Measurements from ENCODE around the gene FUCA2. TPM values are rescaled to one million over a fixed set of nuclear protein-coding genes. Genes with fewer than 3 reads are reported as not detected.

FUCA2 gene, protein sequence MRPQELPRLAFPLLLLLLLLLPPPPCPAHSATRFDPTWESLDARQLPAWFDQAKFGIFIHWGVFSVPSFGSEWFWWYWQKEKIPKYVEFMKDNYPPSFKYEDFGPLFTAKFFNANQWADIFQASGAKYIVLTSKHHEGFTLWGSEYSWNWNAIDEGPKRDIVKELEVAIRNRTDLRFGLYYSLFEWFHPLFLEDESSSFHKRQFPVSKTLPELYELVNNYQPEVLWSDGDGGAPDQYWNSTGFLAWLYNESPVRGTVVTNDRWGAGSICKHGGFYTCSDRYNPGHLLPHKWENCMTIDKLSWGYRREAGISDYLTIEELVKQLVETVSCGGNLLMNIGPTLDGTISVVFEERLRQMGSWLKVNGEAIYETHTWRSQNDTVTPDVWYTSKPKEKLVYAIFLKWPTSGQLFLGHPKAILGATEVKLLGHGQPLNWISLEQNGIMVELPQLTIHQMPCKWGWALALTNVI
- 53.7 and 55.1 TPM in 2 replicates for total RNA-seq

DNA sequence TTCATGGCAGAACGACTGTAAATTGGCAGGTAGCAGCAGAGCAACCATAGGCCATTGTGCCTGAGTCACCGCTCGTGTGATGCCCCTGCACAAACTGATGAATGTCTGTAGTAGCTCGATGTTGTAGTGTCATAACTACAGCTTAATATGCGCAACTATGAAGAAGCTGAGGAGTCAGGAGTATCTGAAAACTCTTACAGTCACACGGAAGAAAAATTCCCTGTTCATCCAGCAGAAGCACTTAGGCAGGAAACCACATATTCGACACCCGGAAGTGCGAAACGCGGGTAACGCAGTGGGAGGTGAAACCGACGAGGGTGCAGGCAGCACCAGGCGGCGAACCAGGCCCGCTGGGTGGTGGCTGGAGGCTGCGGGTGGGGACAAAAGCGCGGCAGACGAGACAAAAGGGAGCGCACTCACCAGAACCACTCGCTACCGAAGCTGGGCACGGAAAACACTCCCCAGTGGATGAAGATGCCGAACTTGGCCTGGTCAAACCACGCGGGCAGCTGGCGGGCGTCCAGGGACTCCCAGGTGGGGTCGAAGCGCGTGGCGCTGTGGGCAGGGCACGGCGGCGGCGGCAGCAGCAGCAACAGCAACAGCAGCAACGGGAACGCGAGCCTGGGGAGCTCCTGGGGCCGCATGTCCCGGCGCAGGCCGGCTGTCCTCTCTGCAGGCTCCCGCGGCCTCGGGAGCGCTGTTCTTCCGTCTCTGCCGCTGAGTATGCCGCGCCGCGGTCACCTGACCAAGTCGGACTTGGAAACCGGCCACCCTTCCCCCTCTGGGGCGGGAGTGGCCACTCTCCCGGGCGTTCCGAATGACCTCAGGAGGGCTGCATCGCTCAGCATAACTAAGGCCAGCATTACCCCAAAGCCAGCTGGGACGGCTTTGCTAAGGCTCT is at the start of gene FUCA2:
Gene FUCA2, minus strand, starts transcription at position 730 of the 901 bp plus-strand sequence. Its CDS starts 86 bp downstream, at position 644.

DNA sequence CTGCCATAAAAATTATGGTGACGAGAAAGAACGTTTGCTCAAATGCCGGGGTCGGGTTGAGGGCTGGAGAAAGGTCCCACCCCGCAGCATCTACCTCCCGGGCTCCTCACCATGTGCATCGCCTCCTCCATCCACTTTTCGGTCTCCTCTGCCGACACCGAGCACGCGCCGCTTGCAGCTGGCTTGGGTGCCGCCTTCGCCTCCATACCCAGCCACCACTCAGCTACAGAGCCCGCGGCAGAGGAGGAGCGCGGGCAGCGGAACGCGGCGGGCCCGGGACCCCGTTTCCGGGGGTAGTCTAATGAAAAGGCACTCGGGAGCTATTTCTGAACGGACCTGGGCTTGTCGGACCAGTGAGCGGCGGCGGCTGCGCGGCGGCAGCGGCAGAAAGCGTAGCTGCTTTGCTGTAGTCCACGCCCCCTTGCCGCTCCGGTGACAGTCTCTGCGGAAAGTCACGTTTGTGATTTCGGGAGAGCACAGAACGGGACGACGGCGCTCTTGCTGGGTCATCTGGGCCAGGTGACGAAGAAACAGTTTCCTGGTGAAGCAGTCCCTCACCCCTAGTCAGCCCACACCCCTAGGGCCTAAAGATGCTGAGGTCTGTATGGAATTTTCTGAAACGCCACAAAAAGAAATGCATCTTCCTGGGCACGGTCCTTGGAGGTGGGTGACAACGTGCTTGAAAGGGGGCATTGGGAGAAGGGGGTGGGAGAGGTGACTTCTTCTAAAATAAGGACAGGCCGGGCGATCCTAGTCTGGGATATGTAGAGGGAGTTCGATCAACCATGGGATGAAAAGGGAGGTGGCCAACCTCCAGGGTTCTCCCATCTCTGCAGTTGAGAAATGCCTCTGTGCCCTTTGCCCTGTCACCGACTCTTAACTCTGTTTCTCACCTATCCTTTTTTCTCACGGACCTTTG is 60.8 kb downstream of the FUCA2 start, which contains the start of the genes ADAT2 and PEX3:
Gene ADAT2, minus strand, starts transcription at position 243 of the 919 bp plus-strand sequence. Its CDS starts 37 bp downstream, at position 206.
Gene PEX3, plus strand, starts transcription at position 353 of the 919 bp plus-strand sequence. Its CDS starts 238 bp downstream, at position 591.

Small RNA genes lying within 50 kb of the gene (small RNA-seq; reads per million reads assigned to genes)
- gene RNA5SP221 (ENCODE audit: low replicate concordance): 1.4 reads per million, percentile 57 among the genes with 10 or more reads in this experiment

Other genes with a start within 250 kb of the FUCA2 start
- gene ADAT2, start 61.0 kb downstream of the FUCA2 start, total RNA-seq: 1.5 and 5.7 TPM in 2 replicates
- 8.5 and 18.8 TPM in 2 replicates for gene PEX3, start 60.9 kb downstream of the FUCA2 start, total RNA-seq
- 56.9 and 88.5 TPM in 2 replicates for gene PHACTR2, start 166.2 kb upstream of the FUCA2 start, total RNA-seq